H1 (cell line): Measurements from ENCODE around the gene SEMA6A. TPM values are rescaled to one million over a fixed set of nuclear protein-coding genes. Genes with fewer than 3 reads are reported as not detected.

ENCODE experiments used
- CHD7 ChIP-seq: fragments of 300-600 bp; sonication (generic); IDR thresholded peaks from 2 replicates; pipeline ENCODE4 v1.7.1; 2012; ENCODE audit warnings: low read length, moderate library complexity, mild to moderate bottlenecking, inconsistent platforms; ENCODE audit not compliant: insufficient replicate concordance
- HDAC6 ChIP-seq: IDR thresholded peaks from one replicate; pipeline ENCODE4 v1.7.1; 2012; ENCODE audit warnings: low read depth, mild to moderate bottlenecking, inconsistent platforms, low read length, moderate library complexity
- JUN ChIP-seq: IDR thresholded peaks from 2 replicates; pipeline ENCODE4 v1.6.1; 2011; ENCODE audit warnings: low read depth, mild to moderate bottlenecking, improper control_type of control experiment, low read length
- POLR2AphosphoS5 ChIP-seq: IDR thresholded peaks from 2 replicates; pipeline ENCODE4 v1.6.1; 2011; ENCODE audit warnings: low read depth, low read length
- TAF7 ChIP-seq: optimal IDR thresholded peaks from 2 replicates; pipeline ENCODE3; 2011; ENCODE audit warnings: low read depth, mild to moderate bottlenecking, inconsistent platforms, low read length, moderate library complexity, borderline replicate concordance
- polyA plus RNA-seq, 7 experiments: library from polyadenylated mRNA; depleted of rRNA in 3 of 7; stranded (reverse) in 5 of 7; unstranded in 2 of 7; fragments of >200 nt in 5 of 7; fragments of 200-250 nt in 2 of 7; gene quantifications; 1 replicate in 5 of 7; 2 replicates in 1 of 7; 4 replicates in 1 of 7; pipeline versions ENCODE4 v1.2.1 to v1.2.3, GENCODE V29; 2011 to 2013; ENCODE audit warnings: missing spikeins in 2 of 7, mixed read lengths in 2 of 7
- total RNA-seq: library from RNA; stranded (reverse); fragmentation: NEBNext Ultra II Directional; extraction: Animal tissue kit (Norgen Biotek cat#: 25700); gene quantifications from 2 replicates; pipeline ENCODE4 v1.2.1, GENCODE V29; 2021

SEMA6A gene
- total and polyA plus RNA-seq, 2 of the 8 experiments (the other 6 are each of a cell fraction or from before 2014, with no cell fraction given), result 78.3 to 277 TPM

- TF ChIP-seq CHD7 (no peak), JUN (no peak), POLR2AphosphoS5 (no peak), TAF7 (no peak), HDAC6 (no peak)
Observed at GRCh38 chr5:116536316-116537083, 38.1 kb downstream of the SEMA6A start (continued).
